ENCODE data around the gene TIMM44. TPM values are rescaled to one million over a fixed set of nuclear protein-coding genes. Genes with fewer than 3 reads are reported as not detected.
A peak's percentile ranks its signal among the peaks of the same experiment; 100 is the strongest.

Gene TIMM44
- total and polyA plus RNA-seq, 7 donors: 33.0 to 80.1 (median 72.4) TPM

DNA sequence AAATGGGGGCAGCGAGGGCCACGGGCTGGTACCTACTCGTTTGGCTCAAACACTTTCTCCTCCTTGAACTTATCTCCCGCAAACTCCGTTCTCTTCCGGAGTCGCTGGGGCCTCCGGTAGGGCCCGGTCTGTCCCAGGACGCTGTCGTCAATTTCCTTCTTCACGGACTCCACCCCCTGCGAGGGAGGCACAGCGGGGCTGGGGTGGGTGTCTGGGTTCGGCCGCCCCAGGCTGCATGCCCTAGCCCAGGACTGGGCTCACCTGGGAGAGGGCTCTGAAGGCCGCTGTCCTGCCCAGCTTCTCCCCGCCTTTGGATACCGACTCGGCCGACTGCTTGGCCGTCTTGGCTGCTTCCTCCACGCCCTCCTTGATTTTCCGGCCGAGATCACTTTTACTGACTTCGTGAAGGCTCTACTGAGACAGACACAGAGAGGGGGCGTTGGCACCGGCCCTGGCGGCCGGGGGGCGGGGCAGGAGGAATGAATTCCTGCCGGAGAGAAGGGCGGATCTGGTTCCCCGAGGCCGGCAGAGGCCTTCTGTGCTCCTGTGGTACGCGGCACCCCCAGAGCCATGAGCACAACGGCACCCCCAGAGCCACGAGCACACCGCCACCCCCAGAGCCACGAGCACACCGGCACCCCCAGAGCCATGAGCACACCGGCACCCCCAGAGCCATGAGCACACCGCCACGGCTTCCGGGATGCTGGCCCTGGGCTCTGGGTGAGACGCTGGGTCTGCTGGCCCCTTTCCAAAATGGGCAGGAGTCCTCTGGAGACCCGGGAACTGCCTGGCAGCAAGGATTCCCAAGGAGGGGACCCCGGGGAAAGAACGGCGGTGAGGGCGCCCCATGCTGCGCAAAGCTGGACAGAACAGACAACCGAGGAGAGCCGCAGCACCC is 9.4 kb downstream of the TIMM44 start:
- Histone ChIP-seq H3K27me3 (no peaks in the 10 kb centered on the region), H3K27ac (peak overlapping the region; percentile 4 to 97 (median 94)), H3K4me3 (no peak overlapping the region), H3K4me1 (peaks cover 0 to 43% (median 36%) of the 10 kb centered on the region in 4 donors), H3K36me3 (peaks cover 50 to 83% (median 65%) of the 10 kb centered on the region in 4 donors), H3K9me3 (no peaks in the 10 kb centered on the region)
- TF ChIP-seq EP300 (IDR thresholded peaks at IDR 0.05) (no peak), POLR2A (IDR thresholded peaks at IDR 0.05) (no peak), POLR2AphosphoS5 (IDR thresholded peaks at IDR 0.05) (no peak)
- TF ChIP-seq, protein P1, sequence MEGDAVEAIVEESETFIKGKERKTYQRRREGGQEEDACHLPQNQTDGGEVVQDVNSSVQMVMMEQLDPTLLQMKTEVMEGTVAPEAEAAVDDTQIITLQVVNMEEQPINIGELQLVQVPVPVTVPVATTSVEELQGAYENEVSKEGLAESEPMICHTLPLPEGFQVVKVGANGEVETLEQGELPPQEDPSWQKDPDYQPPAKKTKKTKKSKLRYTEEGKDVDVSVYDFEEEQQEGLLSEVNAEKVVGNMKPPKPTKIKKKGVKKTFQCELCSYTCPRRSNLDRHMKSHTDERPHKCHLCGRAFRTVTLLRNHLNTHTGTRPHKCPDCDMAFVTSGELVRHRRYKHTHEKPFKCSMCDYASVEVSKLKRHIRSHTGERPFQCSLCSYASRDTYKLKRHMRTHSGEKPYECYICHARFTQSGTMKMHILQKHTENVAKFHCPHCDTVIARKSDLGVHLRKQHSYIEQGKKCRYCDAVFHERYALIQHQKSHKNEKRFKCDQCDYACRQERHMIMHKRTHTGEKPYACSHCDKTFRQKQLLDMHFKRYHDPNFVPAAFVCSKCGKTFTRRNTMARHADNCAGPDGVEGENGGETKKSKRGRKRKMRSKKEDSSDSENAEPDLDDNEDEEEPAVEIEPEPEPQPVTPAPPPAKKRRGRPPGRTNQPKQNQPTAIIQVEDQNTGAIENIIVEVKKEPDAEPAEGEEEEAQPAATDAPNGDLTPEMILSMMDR (IDR thresholded peaks at IDR 0.05): peak in 1 of 4 experiments; percentile 6
- DNase-seq: peak; percentile 63
- WGBS, 2 donors: 80 to 86% methylated on average over 55 of the region's 55 CpGs
- intact Hi-C loops (cut with DNase I): no loop called here

DNA sequence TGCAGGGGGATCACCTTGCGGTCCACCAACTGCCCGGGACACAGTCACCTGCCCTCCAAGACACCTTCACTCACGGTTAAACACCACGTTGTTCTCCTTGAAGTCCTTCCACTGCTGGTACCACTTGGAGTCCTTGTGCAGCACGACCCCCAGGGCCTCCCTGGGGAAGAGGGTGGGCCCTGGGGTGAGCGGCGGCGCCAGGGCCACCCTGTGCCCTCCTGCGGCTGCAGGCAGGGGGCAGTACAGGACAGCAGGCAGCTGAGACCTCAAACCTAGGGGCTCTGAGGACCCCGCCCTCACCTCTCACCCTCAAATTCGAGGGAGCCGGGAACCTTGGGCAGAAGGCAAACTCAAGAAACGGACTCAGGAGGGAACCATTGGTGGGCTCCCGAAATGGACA is 10.1 kb downstream of the TIMM44 start:
- Histone ChIP-seq H3K27me3 (no peaks in the 10 kb centered on the region), H3K9me3 (no peaks in the 10 kb centered on the region), H3K4me3 (no peak overlapping the region), H3K4me1 (peaks cover 0 to 49% (median 38%) of the 10 kb centered on the region in 4 donors), H3K36me3 (peaks cover 50 to 76% (median 65%) of the 10 kb centered on the region in 4 donors), H3K27ac (peak overlapping the region in 3 of 4 donors; percentile 93 to 97 (median 94))
- WGBS, 2 donors: 88 to 93% methylated on average over 14 of the region's 14 CpGs
- intact Hi-C loops (cut with DNase I): no loop called here
- DNase-seq: no peak
- TF ChIP-seq, protein P1 (IDR thresholded peaks at IDR 0.05): peak in 2 of 4 experiments; percentile 10 to 21
- no peak for TF ChIP-seq EP300 (IDR thresholded peaks at IDR 0.05)
- no peak for TF ChIP-seq POLR2AphosphoS5 (IDR thresholded peaks at IDR 0.05)
- no peak for TF ChIP-seq POLR2A (IDR thresholded peaks at IDR 0.05)

DNA sequence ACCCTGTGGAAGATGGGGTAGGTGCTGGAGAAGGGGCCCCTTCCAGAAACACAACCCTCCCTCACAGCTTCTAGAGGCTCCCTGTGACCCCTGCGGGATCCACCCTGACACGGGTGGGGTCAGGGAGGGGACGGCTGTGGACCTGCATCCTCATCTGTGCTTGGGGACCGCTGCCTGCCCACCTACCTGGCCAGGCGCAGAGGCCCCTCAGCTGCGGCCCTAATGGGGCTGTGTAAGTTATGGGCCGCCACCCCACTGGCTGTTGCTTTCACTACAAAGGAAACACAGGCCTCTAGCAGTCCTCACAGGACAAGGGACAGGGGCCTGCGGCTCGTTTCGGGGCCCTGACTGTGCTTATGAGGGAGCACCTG is 10.6 kb downstream of the TIMM44 start:
- H3K36me3 ChIP-seq: peaks cover 50 to 71% (median 63%) of the 10 kb centered on the region in 4 donors
- H3K27ac ChIP-seq: peak overlapping the region in 3 of 4 donors; percentile 93 to 97 (median 94)
- H3K4me1 ChIP-seq: peaks cover 0 to 54% (median 43%) of the 10 kb centered on the region in 4 donors
- no peaks in the 10 kb centered on the region for H3K27me3 ChIP-seq
- TF ChIP-seq, protein P1 (IDR thresholded peaks at IDR 0.05): no peak
- TF ChIP-seq EP300 (IDR thresholded peaks at IDR 0.05) (no peak), POLR2A (IDR thresholded peaks at IDR 0.05) (no peak), POLR2AphosphoS5 (IDR thresholded peaks at IDR 0.05) (no peak)
- intact Hi-C loops (cut with DNase I): no loop called here
- no peak for DNase-seq
- H3K4me3 ChIP-seq: no peak overlapping the region
- WGBS, 2 donors: 91 to 94% methylated on average over 10 of the region's 10 CpGs
- H3K9me3 ChIP-seq: no peaks in the 10 kb centered on the region

DNA sequence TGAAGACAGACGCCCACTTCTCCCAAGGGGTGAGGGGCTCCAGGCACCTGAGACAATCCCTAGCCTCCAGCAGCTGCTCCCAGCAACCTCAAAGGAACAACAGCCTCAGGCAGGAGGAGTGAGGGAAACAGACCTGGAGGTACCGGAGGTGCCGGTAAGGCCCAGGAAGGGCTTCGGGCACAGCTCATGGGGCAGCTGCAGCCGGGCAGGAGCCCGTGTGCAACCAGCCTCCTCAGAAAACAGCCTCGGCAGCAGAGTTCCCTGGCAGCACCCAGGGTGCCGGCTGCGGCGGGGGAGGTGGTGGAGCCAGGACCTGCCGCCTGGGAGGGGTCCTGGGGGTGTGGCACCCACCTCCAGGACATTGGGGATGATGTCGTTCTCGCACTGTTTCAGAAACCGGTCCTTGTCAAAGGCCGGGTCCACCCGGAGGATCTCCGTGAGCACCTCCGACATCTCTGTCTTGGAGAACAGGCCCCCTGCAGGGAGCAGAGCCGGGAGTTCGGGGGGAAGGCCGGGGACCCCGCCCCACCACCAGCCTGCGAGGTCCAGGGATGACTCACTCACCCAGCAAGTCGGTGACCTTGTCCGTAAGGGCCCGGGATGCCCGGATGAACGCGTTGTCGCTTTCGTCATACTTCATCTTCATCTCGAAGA is 11.1 kb downstream of the TIMM44 start:
- peaks cover 0 to 59% (median 48%) of the 10 kb centered on the region in 4 donors for H3K4me1 ChIP-seq
- peaks cover 49 to 66% (median 58%) of the 10 kb centered on the region in 4 donors for H3K36me3 ChIP-seq

More for the DNA sequence above, 11.1 kb downstream of the TIMM44 start:
- H3K27ac ChIP-seq: peak overlapping the region; percentile 89 to 97 (median 94)
- peak; percentile 66 for DNase-seq
- intact Hi-C loops (cut with DNase I): no loop called here
- H3K4me3 ChIP-seq: no peak overlapping the region
- WGBS, 2 donors: 92% methylated on average over 32 of the region's 32 CpGs
- TF ChIP-seq EP300 (IDR thresholded peaks at IDR 0.05): no peak
- TF ChIP-seq, protein P1 (IDR thresholded peaks at IDR 0.05): no peak
- TF ChIP-seq POLR2A (IDR thresholded peaks at IDR 0.05): no peak
- TF ChIP-seq POLR2AphosphoS5 (IDR thresholded peaks at IDR 0.05): no peak
- no peaks in the 10 kb centered on the region for H3K9me3 ChIP-seq
- no peaks in the 10 kb centered on the region for H3K27me3 ChIP-seq

All from sigmoid colon (tissue), 7 donors.